Loucy (cell line): ENCODE data around the gene FHAD1.
A peak's percentile ranks its signal among the peaks of the same experiment; 100 is the strongest.

Experiments
- H2AFZ ChIP-seq: fragments of 200-600 bp; sonication (generic); 2 replicates; pipeline ENCODE4 v1.6.0; 2016; ENCODE audit warnings: antibody characterized with exemption, mild to moderate bottlenecking, low read length, moderate library complexity
- H3F3A ChIP-seq: fragments of 200-600 bp; 2 replicates; pipeline ENCODE4 v1.6.0; 2016; ENCODE audit warnings: antibody characterized with exemption, low read depth, mild to moderate bottlenecking
- H3K27me3 ChIP-seq: fragments of 200-600 bp; sonication (generic); 2 replicates; pipeline ENCODE4 v1.6.1; 2014; ENCODE audit warnings: low read length, mild to moderate bottlenecking; ENCODE audit not compliant: insufficient read depth, poor library complexity, severe bottlenecking
- H3K36me3 ChIP-seq: fragments of 200-600 bp; sonication (generic); 2 replicates; pipeline ENCODE4 v1.6.1; 2016; ENCODE audit warnings: low read length; ENCODE audit not compliant: insufficient read depth
- H3K4me1 ChIP-seq: fragments of 200-600 bp; sonication (generic); 2 replicates; pipeline ENCODE4 v1.5.1; 2014; ENCODE audit warnings: low read length, mild to moderate bottlenecking; ENCODE audit not compliant: insufficient read depth, poor library complexity, severe bottlenecking
- H3K4me2 ChIP-seq: fragments of 200-600 bp; sonication (generic); 2 replicates; pipeline ENCODE4 v1.6.0; 2014; ENCODE audit warnings: antibody characterized with exemption, low read length, low read depth, mild to moderate bottlenecking; ENCODE audit not compliant: poor library complexity, severe bottlenecking
- H3K4me3 ChIP-seq: fragments of 200-600 bp; sonication (generic); 2 replicates; pipeline ENCODE4 v1.5.1; 2014; ENCODE audit warnings: low read length, mild to moderate bottlenecking, mixed read lengths; ENCODE audit not compliant: poor library complexity, severe bottlenecking
- H3K79me2 ChIP-seq: fragments of 200-600 bp; sonication (generic); 2 replicates; pipeline ENCODE4 v1.6.1; 2014; ENCODE audit warnings: low read length; ENCODE audit not compliant: insufficient read depth
- H3K9ac ChIP-seq: fragments of 200-600 bp; sonication (generic); 2 replicates; pipeline ENCODE4 v1.6.0; 2014; ENCODE audit warnings: mild to moderate bottlenecking, low read depth, low read length, moderate library complexity; ENCODE audit not compliant: poor library complexity, severe bottlenecking
- H3K9me2 ChIP-seq: fragments of 200-600 bp; sonication (generic); replicated peaks from 2 replicates; pipeline ENCODE4 v1.6.1; 2016; ENCODE audit warnings: low read depth, low read length, mixed read lengths
- H3K9me3 ChIP-seq: fragments of 200-600 bp; sonication (generic); 2 replicates; pipeline ENCODE4 v1.6.1; 2014; ENCODE audit warnings: mild to moderate bottlenecking, antibody characterized with exemption, low read length, low read depth; ENCODE audit not compliant: insufficient read depth
- H4K20me1 ChIP-seq: fragments of 200-600 bp; sonication (generic); 2 replicates; pipeline ENCODE4 v1.6.0; 2014; ENCODE audit warnings: antibody characterized with exemption, low read length, mild to moderate bottlenecking; ENCODE audit not compliant: insufficient read depth, poor library complexity, severe bottlenecking
- CTCF ChIP-seq: fragments of 200-600 bp; sonication (generic); conservative IDR thresholded peaks from 2 replicates; pipeline ENCODE4 v1.5.1; 2014; ENCODE audit warnings: mild to moderate bottlenecking, antibody characterized with exemption, low read length
- EZH2phosphoT487 ChIP-seq: fragments of 200-600 bp; IDR thresholded peaks from 2 replicates; pipeline ENCODE4 v1.6.1; 2018; ENCODE audit warnings: antibody characterized with exemption, mild to moderate bottlenecking, moderate library complexity, borderline replicate concordance

The FHAD1 gene

GRCh38 chr1:15322648-15323350 lies 75.8 kb downstream of the FHAD1 start:
- H3K4me1 ChIP-seq = no peaks in the 10 kb centered on the region
- TF ChIP-seq EZH2phosphoT487 = no peak
- no peak for TF ChIP-seq CTCF
- H3K36me3 ChIP-seq = no peaks in the 10 kb centered on the region
- H3F3A ChIP-seq = no peaks in the 10 kb centered on the region
- no peak overlapping the region for H3K4me3 ChIP-seq
- no peaks in the 10 kb centered on the region for H3K79me2 ChIP-seq
- H3K4me2 ChIP-seq = no peak overlapping the region
- H3K27me3 ChIP-seq = no peaks in the 10 kb centered on the region
- H3K9me2 ChIP-seq = no peaks in the 10 kb centered on the region
- no peaks in the 10 kb centered on the region for H4K20me1 ChIP-seq
- H3K9ac ChIP-seq = no peak overlapping the region
- H3K9me3 ChIP-seq = peaks cover 5% of the 10 kb centered on the region; the same call in 1 of the 2 replicates
- H2AFZ ChIP-seq = no peak overlapping the region

- Histone ChIP-seq H3K9me3 (peaks cover 5% of the 10 kb centered on the region; the same call in 1 of the 2 replicates), H3K4me3 (no peak overlapping the region), H2AFZ (peak overlapping the region; percentile 61; the same call in 1 of the 2 replicates), H3K9ac (no peak overlapping the region), H3F3A (no peaks in the 10 kb centered on the region), H3K4me1 (no peaks in the 10 kb centered on the region), H3K27me3 (no peaks in the 10 kb centered on the region), H3K79me2 (no peaks in the 10 kb centered on the region), H3K36me3 (no peaks in the 10 kb centered on the region), H3K4me2 (no peak overlapping the region), H4K20me1 (no peaks in the 10 kb centered on the region), H3K9me2 (no peaks in the 10 kb centered on the region)
- TF ChIP-seq EZH2phosphoT487 (no peak), CTCF (peak; percentile 97)
These were observed 76.4 kb downstream of the FHAD1 start for GRCh38 chr1:15323351-15323988.

GRCh38 chr1:15323989-15324868 lies 77.2 kb downstream of the FHAD1 start:
- H3K27me3 ChIP-seq = no peaks in the 10 kb centered on the region
- TF ChIP-seq CTCF = no peak
- no peak for TF ChIP-seq EZH2phosphoT487
- peaks cover 5% of the 10 kb centered on the region; the same call in 1 of the 2 replicates for H3K9me3 ChIP-seq
- H3K9me2 ChIP-seq = no peaks in the 10 kb centered on the region
- no peaks in the 10 kb centered on the region for H3K79me2 ChIP-seq
- no peaks in the 10 kb centered on the region for H3K36me3 ChIP-seq
- no peaks in the 10 kb centered on the region for H4K20me1 ChIP-seq
- no peak overlapping the region for H3K4me2 ChIP-seq
- H3F3A ChIP-seq = no peaks in the 10 kb centered on the region
- no peaks in the 10 kb centered on the region for H3K4me1 ChIP-seq
- H2AFZ ChIP-seq = no peak overlapping the region
- H3K9ac ChIP-seq = no peak overlapping the region
- H3K4me3 ChIP-seq = no peak overlapping the region
